Activated gamma-delta T cell (primary cell): ENCODE results near the gene SMOC1.

Experiments
- DNase-seq: peaks from one replicate; lab custom pipeline; 2025; lab: John Stamatoyannopoulos, UW

SMOC1 gene

DNA sequence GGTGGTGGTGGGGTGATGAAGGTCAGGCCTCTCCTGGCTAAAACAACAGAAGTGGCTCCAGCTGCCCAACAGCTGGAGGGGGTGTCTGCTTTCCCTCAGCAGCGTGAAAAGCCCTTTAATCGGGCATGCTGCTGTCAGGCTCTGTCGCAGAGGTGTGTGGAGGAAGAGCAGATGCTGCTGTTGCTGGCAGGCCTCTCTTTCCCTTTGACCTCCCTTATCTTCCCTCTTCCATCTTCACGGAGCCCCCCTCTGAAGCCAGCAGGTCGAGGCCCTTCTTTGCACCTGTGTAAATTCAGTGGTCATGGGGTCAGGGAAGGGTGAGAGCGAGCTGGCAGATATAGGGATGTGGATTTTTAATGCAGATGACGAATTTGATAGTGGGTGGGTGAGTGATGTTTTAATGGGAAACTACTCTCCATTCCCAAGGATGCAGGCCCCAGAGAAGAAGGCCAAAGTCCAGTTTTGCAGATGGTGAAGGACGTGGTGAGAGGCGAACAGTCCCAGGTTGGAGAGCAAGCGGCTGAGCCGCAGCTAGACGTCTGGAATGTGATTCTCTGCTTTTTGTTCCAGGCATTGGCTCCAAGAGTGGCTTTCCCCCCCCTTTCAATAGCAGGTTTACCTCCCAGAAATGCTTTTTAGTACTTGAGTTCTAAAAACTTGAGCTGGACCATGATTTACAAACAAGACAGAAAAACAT lies 64.0 kb downstream of the SMOC1 start:
- no peak for DNase-seq

GRCh38 chr14:69945347-69945746 lies 66.1 kb downstream of the SMOC1 start:
- no peak for DNase-seq

DNA sequence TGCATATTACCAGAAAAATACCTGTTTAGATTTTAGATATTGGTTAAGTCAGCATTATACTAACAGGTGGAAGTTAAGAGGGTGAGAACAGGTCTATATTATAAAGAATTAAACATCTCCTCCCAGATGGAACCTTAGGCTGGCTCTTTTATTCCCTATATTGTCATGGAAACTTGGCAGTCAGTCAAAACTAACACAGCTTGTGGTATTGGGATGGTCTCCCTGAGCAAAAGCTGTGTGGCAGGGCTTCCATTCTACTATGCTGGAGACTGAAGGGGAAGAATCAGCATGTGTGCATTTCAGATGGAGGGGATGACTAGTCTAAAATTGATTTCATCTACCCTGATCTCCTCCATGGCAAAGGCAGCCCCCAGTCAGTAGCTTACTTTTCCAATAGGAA lies 66.7 kb downstream of the SMOC1 start:
- DNase-seq: no peak

DNA sequence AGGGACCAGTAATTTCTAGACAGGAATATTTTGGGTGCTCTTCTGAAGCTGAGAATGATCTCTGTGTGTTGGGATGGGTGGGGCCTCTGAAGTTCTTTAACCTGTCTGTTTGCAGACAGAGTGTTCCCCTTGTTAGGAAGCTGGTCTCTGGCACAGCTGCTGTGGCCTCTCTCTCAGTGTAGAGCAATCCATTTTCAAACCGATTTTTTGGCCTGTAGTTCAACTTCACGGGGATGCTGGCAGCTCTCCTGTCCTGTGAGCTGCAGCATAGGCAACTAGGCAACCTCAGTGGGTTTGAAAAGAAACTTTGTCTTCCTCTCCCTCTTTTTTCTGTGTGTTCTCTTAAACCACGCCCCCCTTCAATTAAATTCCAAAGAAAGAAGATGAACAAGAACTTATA lies 69.1 kb downstream of the SMOC1 start:
- DNase-seq: no peak

DNA sequence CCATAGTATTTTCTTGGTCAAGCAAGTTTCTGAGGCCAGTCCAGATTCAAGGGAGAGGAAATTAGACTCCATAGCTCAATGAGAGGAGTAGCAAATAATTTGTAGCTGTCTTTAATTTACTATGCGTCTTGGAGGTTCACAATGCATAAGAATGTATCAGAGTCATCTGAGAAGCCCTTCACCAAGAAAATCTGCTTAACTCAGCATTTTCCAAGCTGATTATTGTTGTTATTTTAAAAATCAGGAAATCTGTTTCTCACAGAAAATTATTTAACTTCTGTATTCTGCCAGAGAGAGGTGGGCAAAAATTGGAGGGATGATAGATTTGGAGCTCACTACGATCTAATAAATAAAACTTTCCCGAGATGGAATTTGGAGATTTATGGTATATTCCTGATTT lies 72.0 kb downstream of the SMOC1 start:
- no peak for DNase-seq

DNA sequence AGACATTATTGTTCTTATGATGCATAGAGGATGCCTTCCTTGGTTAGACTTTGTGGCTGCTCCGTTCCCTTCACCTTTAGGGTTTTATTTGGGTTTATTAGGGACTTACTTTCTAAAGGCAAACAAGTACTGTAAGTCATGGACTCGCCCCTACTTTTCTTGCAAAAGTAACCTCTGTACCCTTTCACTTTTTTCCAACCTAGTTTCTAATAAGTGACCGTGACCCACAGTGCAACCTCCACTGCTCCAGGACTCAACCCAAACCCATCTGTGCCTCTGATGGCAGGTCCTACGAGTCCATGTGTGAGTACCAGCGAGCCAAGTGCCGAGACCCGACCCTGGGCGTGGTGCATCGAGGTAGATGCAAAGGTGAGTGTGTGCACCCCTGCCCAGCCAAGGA lies 72.7 kb downstream of the SMOC1 start:
- no peak for DNase-seq

DNA sequence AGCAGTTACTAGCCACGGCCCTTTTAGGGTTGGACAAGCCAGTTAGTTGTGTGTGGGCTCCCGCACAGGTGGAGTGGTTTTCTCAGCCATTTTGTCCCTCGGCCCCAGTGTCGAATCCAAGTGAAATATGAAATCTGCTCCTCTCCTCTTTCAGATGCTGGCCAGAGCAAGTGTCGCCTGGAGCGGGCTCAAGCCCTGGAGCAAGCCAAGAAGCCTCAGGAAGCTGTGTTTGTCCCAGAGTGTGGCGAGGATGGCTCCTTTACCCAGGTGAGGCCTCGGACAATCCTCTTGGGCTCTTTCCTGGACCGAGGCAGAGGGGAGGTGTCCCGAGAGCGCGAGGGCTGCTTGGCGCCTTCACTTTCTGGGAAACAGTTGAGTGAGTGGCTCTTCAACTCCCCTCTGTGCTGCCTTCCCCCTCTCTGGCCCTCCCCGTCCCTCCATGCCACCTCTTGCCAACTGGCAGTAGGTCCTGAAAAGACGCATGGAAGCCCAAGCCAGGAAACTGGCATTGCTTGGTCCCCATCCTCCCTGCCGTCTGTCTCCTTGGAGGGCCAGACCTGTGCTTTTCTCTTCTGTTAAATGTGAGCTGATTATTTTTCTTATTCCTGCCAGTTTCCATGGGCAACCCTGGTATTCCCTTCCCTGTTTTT lies 74.2 kb downstream of the SMOC1 start:
- no peak for DNase-seq

DNA sequence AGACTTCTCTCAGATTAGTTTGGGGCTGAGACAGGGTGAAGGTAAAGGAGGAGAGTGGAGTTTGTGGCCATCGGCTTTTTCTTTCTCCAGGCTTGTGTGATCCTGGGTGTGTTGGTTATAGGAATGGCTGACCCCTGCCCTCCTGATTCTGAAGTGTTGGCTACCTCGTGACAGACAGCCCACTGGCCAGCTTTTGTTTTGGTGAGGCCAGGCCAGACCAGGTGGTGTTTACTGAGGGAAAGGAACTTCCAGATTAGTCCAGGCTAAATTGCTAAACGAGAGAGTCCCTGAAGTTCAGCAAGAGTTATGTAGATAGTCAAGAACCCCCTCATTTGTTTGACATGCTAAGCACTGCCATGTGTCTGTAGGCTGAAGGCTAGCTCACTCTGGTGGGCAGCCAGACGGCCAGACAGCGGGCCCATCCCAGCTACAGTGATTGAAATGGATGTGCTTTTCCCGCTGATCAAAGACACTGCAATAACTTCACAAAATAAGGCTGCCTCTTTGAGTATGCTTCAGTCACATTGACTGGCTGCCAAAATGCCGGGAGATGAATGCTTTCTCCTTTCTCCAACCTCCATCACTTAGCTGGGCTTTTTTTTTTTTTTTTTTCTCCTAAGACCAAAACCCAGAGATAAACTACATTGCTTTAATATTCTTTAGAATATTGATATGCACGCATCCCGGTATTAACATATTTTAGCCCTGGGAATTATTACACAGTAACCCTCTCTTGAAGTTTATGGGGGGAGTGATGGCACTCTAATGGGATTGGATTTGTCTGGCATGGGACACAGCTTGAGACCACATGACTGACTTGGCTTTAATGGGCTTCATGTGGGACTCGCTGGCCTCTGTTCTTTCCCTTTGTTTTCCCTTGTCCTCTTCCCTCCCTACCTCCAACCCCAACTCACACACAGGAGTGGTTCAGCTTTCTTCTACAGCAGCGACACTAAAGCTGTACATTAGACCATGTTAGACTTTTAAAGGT lies 76.9 kb downstream of the SMOC1 start:
- no peak for DNase-seq

GRCh38 chr14:69956970-69957369 lies 77.8 kb downstream of the SMOC1 start:
- no peak for DNase-seq

DNA sequence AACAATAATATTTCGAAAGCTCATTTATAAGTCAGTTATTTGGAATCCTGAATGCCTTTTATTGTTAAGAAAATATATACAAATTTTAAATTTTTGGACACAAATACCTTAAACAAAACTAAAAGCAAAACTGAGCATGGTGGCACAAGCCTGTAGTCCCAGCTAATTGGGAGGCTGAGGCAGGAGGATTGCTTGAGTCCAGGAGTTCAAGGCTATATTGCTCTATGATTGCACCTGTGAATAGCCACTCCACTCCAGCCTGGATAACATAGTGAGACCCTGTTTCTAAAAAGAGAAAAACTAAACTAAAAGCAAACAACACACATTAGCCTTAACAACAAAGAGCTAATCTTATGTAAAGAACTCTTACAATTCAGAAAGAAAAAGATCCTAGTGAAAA lies 78.8 kb downstream of the SMOC1 start:
- no peak for DNase-seq

GRCh38 chr14:69959136-69959535 lies 79.9 kb downstream of the SMOC1 start:
- DNase-seq: no peak

- no peak for DNase-seq
Measured at GRCh38 chr14:69960296-69960695, 81.1 kb downstream of the SMOC1 start.

- no peak for DNase-seq
Measured at GRCh38 chr14:69963966-69964365, 84.8 kb downstream of the SMOC1 start.

- no peak for DNase-seq
Measured at GRCh38 chr14:69964841-69965240, 85.6 kb downstream of the SMOC1 start.

- DNase-seq: no peak
Measured at GRCh38 chr14:69968132-69968531, 88.9 kb downstream of the SMOC1 start.

GRCh38 chr14:69968681-69969080 lies 89.5 kb downstream of the SMOC1 start:
- DNase-seq: no peak

GRCh38 chr14:69972755-69973154 lies 93.5 kb downstream of the SMOC1 start:
- DNase-seq: no peak

DNA sequence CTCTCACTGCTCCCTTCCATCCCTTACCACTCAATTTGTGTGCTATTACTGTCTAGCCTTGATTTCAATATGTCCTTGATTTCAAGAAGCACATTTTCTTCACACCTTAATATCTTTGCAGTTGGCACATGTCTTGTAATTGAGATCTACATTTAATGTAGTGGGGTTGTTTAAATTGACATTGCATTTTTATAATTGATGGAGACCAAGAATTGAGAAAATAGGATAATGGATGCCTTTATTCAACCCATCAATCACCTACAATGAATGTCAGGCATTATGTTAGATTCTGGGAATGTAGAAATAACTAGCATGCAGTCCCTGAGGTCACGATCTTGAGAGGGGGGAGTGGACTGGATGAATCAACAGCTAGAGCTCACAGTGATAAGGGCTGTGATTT lies 94.6 kb downstream of the SMOC1 start:
- DNase-seq: no peak

- DNase-seq: no peak
Measured at GRCh38 chr14:69979882-69980281, 100.7 kb downstream of the SMOC1 start.

GRCh38 chr14:69980457-69981425 lies 101.5 kb downstream of the SMOC1 start:
- no peak for DNase-seq

- no peak for DNase-seq
Measured at GRCh38 chr14:69982220-69982839, 103.1 kb downstream of the SMOC1 start.
